Activated CD4-positive, alpha-beta T cell treated with anti-CD3 and anti-CD28 coated beads, Interleukin-10, Interleukin-2, amounts not matched to agents 100 ng/mL and 50 ng/mL, durations not matched to agents 16 hours and 8 hours (primary cell): ENCODE results near the gene TRIM46.
A peak's percentile ranks its signal among the peaks of the same experiment; 100 is the strongest.

Source experiments
- DNase-seq: peaks from one replicate; pipeline ENCODE4 v3.0.0-alpha.2; 2020

TRIM46 gene, protein sequence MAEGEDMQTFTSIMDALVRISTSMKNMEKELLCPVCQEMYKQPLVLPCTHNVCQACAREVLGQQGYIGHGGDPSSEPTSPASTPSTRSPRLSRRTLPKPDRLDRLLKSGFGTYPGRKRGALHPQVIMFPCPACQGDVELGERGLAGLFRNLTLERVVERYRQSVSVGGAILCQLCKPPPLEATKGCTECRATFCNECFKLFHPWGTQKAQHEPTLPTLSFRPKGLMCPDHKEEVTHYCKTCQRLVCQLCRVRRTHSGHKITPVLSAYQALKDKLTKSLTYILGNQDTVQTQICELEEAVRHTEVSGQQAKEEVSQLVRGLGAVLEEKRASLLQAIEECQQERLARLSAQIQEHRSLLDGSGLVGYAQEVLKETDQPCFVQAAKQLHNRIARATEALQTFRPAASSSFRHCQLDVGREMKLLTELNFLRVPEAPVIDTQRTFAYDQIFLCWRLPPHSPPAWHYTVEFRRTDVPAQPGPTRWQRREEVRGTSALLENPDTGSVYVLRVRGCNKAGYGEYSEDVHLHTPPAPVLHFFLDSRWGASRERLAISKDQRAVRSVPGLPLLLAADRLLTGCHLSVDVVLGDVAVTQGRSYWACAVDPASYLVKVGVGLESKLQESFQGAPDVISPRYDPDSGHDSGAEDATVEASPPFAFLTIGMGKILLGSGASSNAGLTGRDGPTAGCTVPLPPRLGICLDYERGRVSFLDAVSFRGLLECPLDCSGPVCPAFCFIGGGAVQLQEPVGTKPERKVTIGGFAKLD

DNA sequence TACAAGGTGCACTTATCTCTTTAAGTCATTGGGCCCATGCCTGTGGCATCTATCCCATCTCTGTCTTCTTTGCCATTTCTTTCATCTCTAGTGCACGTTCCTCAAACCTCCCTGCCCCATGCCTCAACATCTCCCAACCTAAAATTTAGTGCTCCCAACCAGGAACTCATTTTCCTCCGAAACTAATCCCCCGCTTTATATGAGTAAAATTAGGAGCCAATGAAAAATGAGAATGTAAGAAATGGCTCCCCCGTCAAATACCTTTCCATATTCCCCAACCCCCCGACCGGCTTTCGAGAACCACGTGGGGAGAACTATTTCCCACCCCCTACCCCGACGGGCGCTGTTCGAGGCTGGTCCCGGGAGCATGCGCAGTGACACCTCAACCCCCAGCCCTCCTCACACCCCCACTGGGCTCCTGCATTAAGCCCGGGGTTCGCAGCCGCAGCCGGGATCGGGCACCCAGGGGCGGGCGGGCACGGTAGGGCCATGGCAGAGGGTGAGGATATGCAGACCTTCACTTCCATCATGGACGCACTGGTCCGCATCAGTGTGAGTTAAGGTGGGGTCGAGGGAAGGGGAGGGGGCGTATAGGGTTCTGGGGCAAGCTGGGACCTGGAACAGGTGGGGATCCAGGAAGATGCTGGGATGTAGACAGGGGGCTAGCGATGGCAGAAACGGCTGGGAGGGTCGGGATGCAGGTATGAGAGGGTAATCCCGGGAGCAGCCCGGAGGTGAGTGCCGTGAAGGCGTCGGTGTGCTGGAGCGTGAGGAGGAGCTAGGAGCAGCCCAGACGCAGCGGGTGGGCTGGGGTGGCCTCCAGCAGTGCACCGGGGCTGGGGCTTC, at the start of gene TRIM46:
TSS of gene TRIM46 (plus strand) at position 372 of the 846 bp plus-strand sequence. CDS start at position 490, 118 bp downstream.
- peak; percentile 86 for DNase-seq

DNA sequence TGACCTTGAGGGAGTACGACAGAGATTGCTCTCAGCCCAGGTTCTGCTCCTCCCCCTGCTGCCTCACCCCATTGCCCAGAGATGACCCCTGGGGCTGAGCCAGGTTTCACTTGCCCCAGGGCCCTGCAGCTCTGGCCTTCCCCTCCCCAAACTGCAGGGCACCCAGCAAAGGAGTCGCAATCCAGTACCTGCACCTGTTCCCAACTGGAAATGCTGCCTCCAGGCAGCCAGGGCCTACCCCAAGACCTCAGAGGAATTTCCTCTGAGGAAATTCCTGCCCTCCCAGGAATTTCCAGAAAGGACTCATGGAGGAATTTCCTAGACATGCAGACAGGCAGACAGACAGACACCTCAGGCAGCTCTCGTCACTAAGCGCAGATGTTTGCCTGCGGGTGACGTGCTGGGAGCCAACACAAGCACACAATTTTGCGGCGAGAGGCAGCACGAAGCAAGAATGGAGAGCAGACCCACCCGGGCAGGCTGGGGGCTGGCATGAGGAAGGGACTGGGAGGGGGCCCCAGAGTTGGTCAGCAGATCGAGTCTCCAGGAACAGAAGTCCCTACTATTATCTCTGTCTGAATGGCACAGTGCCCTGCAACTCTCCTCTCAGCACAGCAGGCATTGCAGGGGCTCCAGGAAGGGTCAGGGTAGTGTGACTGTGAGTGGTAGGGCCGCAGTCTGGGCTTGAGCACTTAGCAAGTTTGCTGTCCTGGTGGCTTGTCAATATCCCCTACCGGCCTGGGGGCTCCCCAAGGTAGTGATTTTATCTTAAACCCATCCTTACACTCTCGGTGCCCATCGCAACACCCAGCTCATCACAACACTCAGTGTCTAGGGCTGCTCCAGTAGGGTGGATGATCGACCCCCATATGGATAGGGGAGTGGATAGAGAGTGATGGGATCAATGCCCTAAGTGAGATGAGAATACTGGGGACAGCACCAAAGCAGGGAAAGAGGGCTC, 48.9 kb upstream of the TRIM46 start:
- no peak for DNase-seq

DNA sequence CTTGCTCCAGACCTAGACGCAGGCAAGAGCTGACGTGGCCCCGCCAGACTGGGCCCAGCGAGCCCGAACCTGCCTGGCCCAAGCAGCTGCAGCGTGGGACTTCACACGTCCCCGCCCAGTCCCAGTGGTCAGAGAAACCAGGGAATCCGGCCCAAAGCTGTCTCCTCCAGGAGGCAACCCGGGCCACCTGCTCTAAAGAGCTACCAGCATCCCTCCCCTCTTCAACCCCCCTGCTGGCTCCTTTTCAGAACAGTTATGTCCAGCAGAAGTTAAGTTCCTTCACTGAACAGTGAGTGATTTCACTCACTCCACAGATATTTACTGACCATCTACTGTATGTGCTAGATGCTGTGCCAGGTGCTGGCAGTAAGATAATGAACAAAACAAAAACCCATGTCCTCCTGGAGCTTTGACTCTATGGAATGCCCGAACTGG, 48.1 kb upstream of the TRIM46 start:
- no peak for DNase-seq

DNA sequence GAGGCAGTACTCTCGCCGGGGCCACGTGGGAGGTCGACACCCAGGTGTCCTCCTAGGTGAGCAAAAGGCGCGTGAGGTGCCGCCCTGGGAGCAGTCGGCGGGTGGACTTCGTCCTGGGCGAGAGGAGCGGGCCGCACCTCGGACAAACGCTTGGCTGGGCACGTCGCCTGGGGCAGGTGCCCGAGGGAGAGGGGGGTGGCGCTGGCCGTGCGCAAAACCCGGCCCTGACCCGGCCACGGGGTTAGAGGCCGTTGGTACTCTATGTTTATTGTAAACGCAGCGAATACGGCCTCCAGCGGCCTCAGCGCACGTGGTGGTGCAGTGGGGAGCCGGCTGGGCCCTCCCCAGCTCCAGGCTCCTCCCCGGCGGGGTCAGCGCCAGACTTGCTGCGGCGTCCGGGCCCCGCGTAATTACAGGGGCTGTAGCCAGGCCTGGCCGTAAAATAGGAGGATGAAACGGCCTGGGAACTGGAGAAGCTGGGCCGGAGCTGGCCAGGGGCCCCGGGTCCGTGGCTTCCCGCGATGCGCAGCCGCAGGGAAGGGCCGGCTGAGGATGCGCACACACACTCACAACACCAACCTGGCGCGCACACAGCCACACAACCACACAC, 47.6 kb upstream of the TRIM46 start:
- DNase-seq: no peak

DNA sequence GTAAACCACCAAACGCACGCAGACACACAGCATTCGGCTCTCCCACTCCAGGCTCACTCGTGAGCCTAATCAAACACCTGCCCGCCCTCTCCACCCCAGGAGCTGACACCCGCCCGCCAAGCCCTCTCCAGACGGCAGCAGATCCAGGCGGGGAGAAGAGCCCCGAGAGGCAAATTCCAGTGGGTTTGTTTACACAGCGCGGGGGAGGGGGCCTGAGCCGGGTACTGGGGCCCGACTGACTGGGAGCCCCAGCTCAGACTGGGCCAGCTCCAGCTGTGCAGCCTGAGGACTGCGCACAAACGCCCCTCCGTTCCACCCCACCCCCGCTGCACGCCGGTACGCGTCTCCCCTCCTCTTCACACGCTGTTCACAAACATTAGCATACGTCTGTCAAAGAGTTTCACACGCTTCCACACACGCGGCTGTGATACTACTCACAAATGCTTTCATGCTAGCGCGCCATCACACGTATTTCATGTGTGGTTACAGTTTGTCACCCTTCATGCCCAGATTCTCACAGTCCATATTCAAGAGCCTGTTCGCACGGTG, 47.0 kb upstream of the TRIM46 start:
- peak; percentile 16 for DNase-seq

DNA sequence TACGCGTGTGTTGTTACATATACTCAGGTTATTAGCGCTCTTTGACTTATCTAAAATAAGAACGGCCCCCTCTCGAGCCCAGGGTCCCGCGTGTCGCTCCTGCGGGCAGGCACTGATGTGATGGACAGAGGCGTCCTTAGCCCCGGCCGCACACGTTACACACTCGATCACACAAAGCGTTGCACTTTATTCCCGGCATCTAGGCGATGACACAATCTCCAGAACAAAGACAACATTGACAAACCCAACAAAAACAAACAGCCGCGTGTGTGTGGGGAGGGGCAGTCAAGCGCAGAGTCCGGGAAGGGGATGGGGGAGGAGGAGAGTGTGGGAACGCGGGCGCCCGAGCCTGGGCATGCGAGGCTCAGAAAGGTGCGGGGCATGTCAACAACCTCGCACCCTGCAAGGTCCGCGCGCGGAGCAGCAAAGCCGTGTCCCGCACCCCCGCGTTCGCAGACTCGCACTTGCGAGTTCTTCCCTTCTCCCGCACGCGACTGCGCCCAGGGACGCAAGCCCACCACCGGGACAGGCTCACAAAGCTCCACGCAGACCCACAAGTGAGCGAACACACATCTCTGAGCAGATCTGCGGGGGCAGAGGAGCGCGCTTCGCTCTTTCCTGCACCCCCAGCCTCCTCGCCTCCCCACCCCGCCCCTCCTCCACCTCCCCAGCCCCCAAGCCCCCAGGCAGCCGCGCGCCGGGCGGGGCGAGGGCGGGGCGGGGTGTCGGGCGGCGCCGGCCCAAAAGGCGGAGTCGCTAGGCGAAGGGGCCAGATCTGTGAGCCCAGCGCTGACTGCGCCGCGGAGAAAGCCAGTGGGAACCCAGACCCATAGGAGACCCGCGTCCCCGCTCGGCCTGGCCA, 46.3 kb upstream of the TRIM46 start, which contains the start of gene EFNA1:
TSS of gene EFNA1 (plus strand) at position 772 of the 862 bp plus-strand sequence. CDS start 102 bp downstream, outside the sequence.
- peak; percentile 35 for DNase-seq

DNA sequence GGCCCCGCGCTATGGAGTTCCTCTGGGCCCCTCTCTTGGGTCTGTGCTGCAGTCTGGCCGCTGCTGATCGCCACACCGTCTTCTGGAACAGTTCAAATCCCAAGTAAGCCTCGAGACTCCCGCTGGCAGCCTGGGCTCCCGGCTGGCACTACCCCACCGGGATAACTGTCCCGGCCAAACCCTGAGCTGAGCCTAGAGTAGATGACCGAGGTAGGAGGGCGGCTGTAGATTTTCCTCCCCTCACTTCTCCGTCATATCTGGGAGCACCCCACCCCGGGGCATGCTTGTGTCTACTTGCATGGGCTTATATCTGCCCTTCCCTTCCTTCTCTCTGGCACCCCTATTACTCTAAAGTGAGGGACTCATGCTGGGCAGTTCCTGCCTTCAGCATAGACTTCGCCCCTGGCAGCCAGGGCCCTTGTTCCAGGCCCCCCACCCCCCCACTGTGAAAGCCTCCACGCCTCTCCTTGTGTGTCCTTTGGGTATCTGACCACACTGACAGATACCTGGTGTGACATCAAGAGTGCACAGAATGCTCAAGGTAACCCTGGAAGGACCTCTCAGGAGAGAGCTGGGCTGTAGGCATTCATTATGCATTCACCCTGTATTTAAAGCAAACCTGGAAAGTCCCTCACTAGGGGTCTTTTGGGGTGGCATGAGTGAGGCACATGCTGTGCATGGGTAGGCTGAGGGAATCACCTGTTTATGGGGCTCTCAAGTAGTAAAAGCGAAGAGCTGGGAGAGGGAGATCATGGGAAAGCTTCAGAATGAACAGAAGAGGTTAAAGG, 45.5 kb upstream of the TRIM46 start:
- DNase-seq: no peak

DNA sequence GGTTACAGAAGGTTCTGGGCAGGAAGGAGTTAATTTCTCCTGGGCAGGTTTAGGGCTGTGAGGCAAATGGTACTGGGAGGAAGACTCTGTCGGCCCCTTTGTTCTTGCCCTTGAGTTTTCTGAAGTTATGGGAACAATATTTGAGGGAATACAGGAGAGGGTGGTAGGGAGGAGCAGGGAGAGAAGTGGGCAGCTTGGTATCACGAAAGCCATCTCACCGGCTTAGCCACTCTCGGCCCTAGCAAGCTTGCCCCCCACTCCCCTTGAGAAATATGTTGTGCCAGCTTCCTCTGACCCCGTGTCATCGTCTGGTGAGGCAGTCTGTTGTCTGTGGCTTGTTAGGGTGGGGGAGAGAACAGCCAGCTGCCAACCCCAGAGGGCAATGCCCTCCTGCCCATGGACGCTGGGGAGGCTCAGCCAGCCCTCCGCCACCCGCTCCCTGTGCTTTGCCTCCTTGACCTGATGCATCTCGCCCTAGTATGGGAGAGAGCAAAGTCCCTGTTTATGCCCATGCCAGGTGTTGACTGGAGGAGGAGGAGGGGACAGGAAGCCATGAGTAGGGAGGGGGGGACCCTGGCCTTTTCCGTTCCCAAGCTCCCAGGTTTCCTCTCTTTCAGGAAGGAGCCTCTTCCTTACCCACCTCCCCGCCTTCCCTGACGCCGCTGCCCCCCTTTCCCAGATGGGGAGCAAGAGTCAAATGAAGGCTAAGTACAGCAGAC, 44.7 kb upstream of the TRIM46 start:
- no peak for DNase-seq

DNA sequence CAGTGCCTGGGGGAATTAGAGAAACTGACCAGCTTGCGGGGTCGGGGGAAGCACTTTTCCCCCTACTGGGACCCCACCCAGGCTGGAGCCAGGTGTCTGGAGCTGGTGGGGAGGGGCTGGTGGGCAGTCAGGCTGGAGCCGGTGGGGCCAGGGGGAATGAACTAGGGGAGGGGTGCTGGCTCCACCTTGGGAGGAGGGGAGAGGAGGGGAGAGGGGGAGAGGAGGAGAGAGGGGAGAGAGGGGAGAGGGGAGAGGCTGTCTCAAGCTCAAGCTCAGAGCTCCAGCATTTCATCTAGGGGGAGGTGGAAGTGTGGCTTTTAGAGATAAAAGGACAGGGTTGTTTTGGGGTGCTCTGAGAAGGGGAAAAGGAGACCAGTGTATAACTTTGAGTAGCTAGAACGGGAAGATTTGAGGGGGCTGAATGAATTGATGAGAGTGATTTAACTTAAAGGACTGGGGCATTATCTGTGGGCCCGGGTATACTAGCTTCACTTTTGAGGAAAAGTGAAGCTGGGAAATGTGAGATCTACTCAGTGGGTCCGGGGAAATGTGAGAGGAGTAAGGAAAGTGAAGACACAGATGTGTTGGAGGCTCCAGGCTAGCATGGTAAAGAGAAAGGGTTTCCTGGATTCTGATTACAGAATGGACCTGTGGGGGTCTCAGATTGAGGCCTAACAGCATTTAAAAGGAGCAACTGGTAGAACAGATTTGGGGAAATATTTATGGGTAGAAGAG, 43.2 kb upstream of the TRIM46 start:
- no peak for DNase-seq

DNA sequence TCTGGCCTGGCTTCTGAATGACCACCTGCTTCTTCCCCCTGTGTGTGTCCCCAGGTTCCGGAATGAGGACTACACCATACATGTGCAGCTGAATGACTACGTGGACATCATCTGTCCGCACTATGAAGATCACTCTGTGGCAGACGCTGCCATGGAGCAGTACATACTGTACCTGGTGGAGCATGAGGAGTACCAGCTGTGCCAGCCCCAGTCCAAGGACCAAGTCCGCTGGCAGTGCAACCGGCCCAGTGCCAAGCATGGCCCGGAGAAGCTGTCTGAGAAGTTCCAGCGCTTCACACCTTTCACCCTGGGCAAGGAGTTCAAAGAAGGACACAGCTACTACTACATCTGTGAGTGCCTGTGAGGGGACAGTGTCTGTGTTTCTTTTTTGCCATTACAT, 42.4 kb upstream of the TRIM46 start:
- no peak for DNase-seq

DNA sequence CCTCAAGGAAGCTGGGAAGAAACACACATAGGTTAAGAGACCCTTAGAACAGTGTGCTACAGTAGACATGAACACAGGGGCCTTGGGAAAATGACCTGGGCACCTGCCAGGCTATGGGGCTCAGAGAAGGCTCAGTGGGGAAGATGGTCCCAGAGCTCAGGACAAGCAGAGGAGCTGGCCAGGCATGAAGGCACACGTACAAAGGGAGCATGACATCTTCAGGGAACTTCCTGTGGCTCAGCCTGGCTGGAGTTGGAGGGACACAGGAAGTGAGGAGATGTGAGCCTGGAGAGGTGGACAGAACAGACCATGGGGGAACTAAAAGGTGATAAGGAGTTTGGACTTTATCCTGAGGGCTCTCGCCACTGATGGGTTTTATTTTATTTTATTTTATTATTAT, 41.8 kb upstream of the TRIM46 start:
- no peak for DNase-seq

DNA sequence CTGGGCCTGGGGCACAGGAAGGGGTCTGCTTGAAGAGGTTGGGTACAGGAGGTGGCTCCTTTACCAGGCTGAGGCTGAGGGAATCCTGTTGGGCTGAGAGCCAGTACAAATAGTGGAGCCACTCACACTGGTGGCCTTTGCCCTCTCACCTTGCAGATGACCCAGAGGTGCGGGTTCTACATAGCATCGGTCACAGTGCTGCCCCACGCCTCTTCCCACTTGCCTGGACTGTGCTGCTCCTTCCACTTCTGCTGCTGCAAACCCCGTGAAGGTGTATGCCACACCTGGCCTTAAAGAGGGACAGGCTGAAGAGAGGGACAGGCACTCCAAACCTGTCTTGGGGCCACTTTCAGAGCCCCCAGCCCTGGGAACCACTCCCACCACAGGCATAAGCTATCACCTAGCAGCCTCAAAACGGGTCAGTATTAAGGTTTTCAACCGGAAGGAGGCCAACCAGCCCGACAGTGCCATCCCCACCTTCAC, 39.8 kb upstream of the TRIM46 start:
- no peak for DNase-seq

DNA sequence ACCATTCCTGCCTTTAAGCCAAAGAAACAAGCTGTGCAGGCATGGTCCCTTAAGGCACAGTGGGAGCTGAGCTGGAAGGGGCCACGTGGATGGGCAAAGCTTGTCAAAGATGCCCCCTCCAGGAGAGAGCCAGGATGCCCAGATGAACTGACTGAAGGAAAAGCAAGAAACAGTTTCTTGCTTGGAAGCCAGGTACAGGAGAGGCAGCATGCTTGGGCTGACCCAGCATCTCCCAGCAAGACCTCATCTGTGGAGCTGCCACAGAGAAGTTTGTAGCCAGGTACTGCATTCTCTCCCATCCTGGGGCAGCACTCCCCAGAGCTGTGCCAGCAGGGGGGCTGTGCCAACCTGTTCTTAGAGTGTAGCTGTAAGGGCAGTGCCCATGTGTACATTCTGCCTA, 39.3 kb upstream of the TRIM46 start:
- DNase-seq: no peak

DNA sequence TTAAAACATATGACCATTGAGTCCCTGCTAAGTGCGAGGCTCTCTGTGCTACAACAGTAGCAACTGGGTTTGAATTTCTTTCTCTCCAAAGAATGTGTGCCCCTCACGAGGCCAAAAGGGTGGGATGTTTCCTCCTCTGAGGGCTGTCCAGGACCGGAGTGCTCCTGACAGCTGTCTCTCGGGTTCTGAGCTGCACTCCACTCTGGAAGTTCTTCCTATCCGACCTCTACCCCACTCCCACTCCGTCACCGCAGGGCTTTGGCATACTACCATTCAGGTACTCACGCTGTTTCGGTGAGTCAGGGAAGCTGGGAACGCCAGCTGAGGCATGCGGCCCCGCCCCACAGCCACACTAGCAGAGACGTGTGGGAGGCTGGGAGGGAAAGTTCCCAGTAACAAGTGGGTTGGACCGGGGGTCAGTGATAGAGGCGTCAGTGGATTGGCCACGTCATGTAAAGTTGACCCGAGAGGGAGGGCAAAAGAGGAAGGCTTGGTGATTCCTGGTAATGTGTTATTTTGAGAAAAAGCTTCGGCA, 38.7 kb upstream of the TRIM46 start:
- DNase-seq: peak; percentile 72

DNA sequence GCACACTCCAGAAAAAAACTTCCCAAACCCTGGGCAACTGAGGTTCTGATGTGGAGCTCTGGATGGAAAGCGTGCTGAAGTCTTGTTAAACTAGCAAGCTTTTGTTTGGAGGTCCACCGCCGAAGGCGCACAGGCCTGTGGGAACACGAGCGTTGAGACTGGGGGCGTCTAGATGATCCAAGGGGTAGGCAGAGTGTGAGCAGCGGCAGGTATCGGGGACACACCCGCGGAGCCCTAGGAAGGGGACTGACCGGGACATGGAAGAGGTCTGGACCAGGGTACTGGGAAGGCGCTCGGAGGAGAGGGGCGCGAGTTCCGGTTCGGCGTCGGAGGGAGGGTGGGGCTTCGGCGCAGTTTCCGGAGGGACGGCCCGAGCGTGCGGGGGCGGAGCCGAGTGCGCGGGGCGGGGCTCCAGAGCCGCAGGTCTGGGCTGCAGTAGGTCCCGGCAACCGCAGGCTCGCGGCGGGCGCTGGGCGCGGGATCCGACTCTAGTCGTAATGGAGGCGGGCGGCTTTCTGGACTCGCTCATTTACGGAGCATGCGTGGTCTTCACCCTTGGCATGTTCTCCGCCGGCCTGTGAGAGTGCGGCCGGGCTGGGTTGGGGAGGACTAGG, 38.1 kb upstream of the TRIM46 start, which contains the start of gene SLC50A1:
TSS of gene SLC50A1 (plus strand) at position 438 of the 614 bp plus-strand sequence. CDS start at position 498, 60 bp downstream.
- peak; percentile 97 for DNase-seq

DNA sequence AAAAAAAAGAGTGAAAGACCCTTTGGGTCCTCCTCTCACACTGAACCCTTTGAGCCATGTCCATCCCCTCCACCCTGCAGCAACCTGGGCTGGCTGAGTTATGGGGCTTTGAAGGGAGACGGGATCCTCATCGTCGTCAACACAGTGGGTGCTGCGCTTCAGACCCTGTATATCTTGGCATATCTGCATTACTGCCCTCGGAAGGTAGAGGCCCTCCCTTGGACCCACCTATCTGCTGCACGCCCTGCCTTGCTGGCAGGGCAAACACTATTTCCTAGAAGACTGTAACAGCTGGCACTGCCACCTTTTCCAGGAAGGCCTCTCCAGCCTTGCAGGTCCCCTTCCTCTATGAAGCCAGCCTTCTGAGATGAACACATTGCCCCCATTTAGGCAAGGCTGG, 36.9 kb upstream of the TRIM46 start:
- peak; percentile 64 for DNase-seq
